IPS-NIHi7 (cell line): Measurements from ENCODE around the gene ZNF888.
A peak's percentile ranks its signal among the peaks of the same experiment; 100 is the strongest.
"Not testable (repeated sequence)": the region's sequence is repeated elsewhere in the genome, so short reads cannot be mapped to it uniquely, and the experiment has no call there.

Source experiments
- DNase-seq: peaks from one replicate; pipeline ENCODE4 v3.0.0; 2012; ENCODE audit warnings: mixed read lengths; ENCODE audit errors: extremely low spot score

Gene ZNF888

GRCh38 chr19:52941941-52942385 is 18.7 kb upstream of the ZNF888 start:
- no peak for DNase-seq

GRCh38 chr19:52941523-52941922 is 18.3 kb upstream of the ZNF888 start:
- DNase-seq: not testable (repeated sequence)

- not testable (repeated sequence) for DNase-seq
These were observed 17.7 kb upstream of the ZNF888 start for GRCh38 chr19:52940905-52941304.

DNA sequence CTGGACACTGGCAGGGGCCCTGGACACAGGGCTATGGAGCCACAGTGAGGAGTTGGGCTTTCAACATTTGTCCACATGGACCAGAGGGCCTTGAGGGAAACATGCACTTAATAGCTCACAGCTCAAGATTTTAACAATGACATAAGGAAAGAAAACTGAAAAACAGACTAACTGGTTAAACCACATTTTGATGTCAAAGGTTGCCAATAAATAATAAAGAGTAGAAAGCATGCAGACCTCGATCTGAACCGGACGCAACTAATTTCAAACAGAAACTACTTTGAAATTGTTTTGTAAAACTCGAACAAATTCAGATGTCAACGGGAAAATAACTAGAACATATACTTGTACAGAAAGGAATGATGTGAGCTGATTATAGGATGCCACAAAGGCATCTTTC is 15.5 kb upstream of the ZNF888 start:
- no peak for DNase-seq

- DNase-seq: no peak
These were observed 13.7 kb upstream of the ZNF888 start for GRCh38 chr19:52936954-52937325.

- DNase-seq: no peak
These were observed 13.1 kb upstream of the ZNF888 start for GRCh38 chr19:52936151-52936953.

DNA sequence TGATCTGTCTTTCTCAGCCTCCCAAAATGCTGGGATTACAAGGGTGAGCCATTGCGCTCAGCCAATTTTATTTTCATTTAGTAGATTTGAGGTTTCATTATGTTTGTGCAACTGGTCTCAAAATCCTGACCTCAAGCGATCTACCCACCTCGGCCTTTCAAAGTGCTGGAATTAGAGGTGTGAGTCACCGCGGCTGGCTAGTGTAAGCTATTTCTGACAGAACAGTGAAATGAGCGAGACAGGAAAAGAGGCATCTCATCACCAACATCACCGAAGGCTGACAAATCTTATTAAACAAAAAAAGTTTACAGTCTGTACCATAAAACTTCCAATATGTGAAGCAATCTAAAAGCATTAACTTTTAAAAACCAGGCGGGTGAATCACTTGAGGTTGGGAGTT is 12.2 kb upstream of the ZNF888 start:
- no peak for DNase-seq

- not testable (repeated sequence) for DNase-seq
These were observed 1.4 kb upstream of the ZNF888 start for GRCh38 chr19:52924641-52925040.

- peak; percentile 39 for DNase-seq
These were observed 758 bp upstream of the ZNF888 start for GRCh38 chr19:52923778-52924593.

GRCh38 chr19:52917531-52917930 is 5.7 kb downstream of the ZNF888 start:
- DNase-seq: no peak

DNA sequence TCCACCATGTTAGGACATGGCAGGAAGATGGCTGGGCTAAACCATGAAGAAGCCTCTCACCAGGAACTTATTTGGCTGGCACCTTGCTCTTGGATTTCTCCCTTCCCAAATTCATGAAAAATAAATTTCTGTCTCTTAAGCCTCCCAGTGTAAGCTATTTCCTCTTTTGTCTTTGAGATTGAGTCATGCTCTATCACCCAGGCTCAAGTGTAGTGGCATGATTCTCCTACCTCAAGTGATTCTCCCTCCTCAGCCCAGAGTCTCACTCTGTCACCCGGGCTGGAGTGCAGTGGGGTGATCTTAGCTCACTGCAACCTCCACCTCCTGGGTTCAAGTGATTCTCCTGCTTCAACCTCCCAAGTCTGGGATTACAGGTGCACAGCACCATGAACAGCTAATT is 12.6 kb downstream of the ZNF888 start:
- no peak for DNase-seq

DNA sequence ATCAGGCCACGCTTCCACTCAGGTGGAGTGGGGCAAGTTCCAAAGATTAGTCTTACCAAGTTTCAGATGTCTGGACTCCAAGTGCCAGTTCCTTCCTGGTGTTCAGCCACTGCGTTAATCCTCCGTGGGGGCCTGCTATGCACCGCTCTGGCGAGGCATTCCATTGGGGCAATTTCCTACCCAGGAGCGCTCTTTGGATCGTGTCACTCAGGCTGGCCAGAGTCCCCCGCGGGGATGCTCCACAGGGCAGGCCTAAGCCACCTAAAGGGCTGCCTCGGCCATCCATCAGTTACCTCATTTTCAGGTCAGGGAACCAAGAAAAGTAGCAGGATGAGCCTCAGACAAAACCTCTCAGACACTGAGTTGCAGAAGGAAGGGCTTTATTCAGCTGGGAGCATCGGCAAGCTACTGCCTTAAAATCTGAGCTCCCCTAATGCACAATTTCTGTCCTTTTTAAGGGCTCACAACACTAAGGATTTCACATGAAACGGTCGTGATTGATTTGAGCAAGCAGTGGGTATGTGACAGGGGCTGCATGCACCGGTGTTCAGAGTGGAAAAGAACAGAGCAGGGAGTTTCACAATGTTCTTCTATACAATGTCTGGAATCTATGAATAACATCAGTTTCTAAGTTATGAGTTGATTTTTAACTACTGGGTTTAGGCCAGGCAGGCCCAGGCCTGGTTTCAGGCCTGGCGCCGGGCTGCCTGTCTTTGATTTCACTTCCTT is 19.0 kb downstream of the ZNF888 start:
- DNase-seq: not testable (repeated sequence)

DNA sequence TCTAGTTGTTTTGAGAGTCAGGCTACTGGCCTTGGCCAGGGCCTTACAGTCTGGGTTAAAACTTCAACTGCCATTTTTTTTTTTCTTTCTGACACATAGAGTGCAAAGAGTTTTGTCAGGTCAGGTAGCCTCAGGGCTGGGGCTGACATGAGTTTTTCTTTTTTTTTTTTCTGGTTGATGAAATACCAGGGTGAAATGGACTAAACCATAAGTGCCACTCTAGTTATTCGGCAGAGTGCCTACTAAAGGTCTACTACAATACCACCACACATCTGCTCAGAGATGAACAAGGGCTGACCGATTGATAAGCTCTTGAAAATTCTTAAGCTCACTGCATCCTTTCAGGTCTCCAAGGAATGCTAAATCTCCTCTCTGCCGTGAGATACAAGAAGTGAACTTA is 21.4 kb downstream of the ZNF888 start:
- no peak for DNase-seq

DNA sequence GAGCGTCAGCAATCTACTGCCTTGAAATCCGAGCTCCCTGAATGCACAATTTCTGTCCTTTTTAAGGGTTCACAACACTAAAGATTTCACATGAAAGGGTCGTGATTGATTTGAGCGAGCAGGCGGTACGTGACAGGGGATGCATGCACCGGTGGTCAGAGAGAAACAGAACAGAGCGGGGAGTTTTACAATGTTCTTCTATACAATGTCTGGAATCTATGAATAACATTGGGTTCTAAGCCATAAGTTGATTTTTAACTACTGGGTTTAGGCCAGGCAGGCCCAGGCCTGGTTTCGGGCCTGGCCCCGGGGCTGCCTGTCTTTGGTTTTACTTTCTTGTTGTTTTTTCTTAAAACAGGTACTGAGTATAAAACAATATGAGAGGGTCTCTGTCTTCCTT is 24.6 kb downstream of the ZNF888 start:
- not testable (repeated sequence) for DNase-seq

- DNase-seq: peak; percentile 43
These were observed 25.1 kb downstream of the ZNF888 start for GRCh38 chr19:52898101-52898500.

DNA sequence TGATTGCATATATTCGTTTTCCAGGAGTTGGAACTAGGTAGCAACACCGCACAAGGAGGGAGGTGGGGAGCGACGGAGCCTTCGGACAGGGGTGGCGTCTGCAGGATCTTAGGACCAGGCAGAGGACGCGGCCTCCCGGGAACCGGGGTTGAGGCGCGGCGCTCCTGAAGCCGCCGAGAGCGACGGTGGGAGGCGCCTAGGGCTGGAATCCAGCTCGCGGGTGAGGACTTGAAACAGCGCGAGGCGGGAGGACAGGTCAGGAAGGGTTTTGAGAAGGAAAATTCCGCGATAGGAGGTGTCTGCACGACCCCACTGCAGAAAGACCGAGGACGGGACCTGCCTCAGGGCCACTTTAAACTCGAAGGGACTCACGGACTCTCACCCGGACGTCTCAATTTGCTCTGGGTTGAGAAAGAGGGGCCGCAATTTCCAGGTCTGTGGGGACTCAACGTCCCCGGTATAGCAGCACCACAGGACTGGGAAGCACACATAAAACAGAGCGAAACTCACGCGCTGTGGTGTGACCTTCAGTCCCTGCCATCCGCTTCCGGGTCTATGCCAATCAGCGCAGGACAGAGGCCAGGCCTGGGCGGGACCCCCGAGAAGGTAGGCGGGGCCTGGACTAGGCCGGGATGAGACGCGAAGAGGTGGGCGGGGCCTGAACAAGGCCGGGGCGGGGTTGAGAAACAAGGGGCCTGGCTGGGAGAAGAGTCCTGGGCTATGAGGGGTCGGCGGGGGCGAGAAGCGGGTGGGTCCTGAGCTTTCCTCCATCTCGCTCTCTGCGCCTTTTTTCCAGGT is 25.9 kb downstream of the ZNF888 start, which contains the start of gene ZNF320:
ZNF320 (minus strand) TSS at position 498 of the 798 bp plus-strand sequence. CDS start 7,380 bp downstream, outside the sequence.
- peak; percentile 99 for DNase-seq

DNA sequence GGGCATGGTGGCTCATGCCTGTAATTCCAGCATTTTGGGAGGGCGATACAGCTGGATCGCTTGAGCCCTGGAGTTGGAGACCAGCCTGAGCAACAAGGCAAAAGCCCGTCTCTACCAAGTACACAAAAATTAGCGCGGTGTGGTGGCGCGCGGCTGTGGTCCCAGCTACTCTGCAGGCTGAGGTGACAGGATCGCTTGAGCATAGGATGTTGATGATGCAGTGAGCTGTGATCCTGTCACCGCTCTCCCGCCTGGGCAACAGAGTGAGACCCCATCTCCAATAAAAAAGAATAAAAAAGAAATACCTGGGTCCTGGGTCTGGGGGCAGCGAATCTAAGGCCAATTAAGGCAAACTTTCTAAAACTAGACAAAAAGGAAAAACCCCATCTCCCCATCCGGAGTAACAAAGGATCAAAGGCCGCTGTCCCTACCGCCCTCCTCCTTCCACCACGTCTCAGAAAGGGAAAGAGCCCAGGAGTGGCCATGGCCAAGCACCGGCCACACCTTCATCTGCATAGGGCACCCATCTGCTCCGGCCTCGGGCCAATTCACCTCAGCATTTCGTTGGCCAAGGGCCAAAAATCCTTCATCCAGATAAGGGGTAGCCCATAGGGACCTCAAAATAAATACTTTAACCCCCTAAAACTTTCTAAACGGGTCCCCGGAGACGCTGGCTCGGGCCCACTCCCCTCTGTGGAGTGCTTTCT is 26.6 kb downstream of the ZNF888 start:
- peak; percentile 35 for DNase-seq

- DNase-seq: no peak
These were observed 31.9 kb downstream of the ZNF888 start for GRCh38 chr19:52891336-52891735.

DNA sequence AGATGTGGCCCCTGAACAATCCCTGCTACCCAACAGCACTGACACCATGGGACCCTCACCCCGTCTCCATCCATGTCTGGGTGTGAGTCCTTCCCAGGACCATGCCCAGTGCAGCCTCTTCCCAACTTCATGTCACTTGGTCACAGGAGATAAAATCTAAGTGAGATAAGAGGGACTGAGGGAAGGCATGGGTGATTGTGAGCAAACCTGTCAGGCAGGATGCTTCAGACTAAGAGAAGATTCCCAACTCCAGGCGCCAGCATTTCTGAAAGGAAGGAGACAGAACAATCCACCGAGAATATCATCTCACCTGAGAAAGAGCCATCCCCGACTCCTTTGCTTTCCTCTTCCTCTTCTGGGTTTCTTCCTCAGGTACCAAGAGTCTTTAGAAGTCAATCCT is 33.3 kb downstream of the ZNF888 start:
- DNase-seq: no peak

- no peak for DNase-seq
These were observed 34.2 kb downstream of the ZNF888 start for GRCh38 chr19:52889076-52889475.
